OCI-LY3 (cell line): ENCODE measurements around the gene CD164.

Experiments
- H2AFZ ChIP-seq: fragments of 200-600, 300-600 bp; shearing (Covaris generic); 2 replicates; pipeline ENCODE4 v1.6.0; 2014; ENCODE audit warnings: antibody characterized with exemption, low read depth, low read length
- H3K27ac ChIP-seq: fragments of 200-600, 300-600 bp; sonication (generic); 2 replicates; pipeline ENCODE4 v1.5.1; 2014; ENCODE audit warnings: mild to moderate bottlenecking, low read length, moderate library complexity, mixed read lengths
- H3K27me3 ChIP-seq: fragments of 200-600, 300-600 bp; sonication (generic); 2 replicates; pipeline ENCODE4 v1.6.1; 2014; ENCODE audit warnings: low read depth, low read length, mixed read lengths
- H3K36me3 ChIP-seq: fragments of 200-600, 300-600 bp; sonication (generic); replicated peaks from 2 replicates; pipeline ENCODE3; 2014; ENCODE audit warnings: low read depth, low read length, mixed read lengths
- H3K4me1 ChIP-seq: fragments of 300-600, 200-600 bp; sonication (generic); 2 replicates; pipeline ENCODE4 v1.6.1; 2014; ENCODE audit warnings: low read length, mixed read lengths
- H3K4me2 ChIP-seq: fragments of 200-600, 300-600 bp; sonication (generic); 2 replicates; pipeline ENCODE4 v1.6.1; 2014; ENCODE audit warnings: low read length, mixed read lengths
- H3K4me3 ChIP-seq: fragments of 300-600, 200-600 bp; sonication (generic); 2 replicates; pipeline ENCODE4 v1.5.1; 2014; ENCODE audit warnings: antibody characterized with exemption, mild to moderate bottlenecking, low read length, moderate library complexity
- H3K79me2 ChIP-seq: fragments of 300-600, 200-600 bp; shearing (Covaris generic); 2 replicates; pipeline ENCODE4 v1.6.1; 2014; ENCODE audit warnings: mild to moderate bottlenecking, low read length, mixed read lengths
- H3K9ac ChIP-seq: fragments of 300-600, 200-600 bp; shearing (Covaris generic); 2 replicates; pipeline ENCODE4 v1.6.0; 2014; ENCODE audit warnings: mild to moderate bottlenecking, low read length, moderate library complexity
- H3K9me3 ChIP-seq: fragments of 200-600, 300-600 bp; shearing (Covaris generic); 2 replicates; pipeline ENCODE4 v1.6.1; 2014; ENCODE audit warnings: low read length, mixed read lengths; ENCODE audit not compliant: insufficient read depth
- H4K20me1 ChIP-seq: fragments of 200-600, 300-600 bp; sonication (generic); 2 replicates; pipeline ENCODE4 v1.6.1; 2016; ENCODE audit warnings: low read length, mixed read lengths; ENCODE audit not compliant: insufficient read depth
- CTCF ChIP-seq: fragments of 200-600, 300-600 bp; sonication (generic); IDR thresholded peaks from 2 replicates; pipeline ENCODE4 v1.5.1; 2014; ENCODE audit warnings: antibody characterized with exemption, low read length, low read depth
- EZH2phosphoT487 ChIP-seq: fragments of 200-600 bp; shearing (Covaris generic); IDR thresholded peaks from 2 replicates; pipeline ENCODE4 v1.6.1; 2018; ENCODE audit warnings: antibody characterized with exemption, mixed run types, low read depth

The CD164 gene

GRCh38 chr6:109382576-109383437, 540 bp upstream of the CD164 start:
- no peaks in the 10 kb centered on the region for H3K9me3 ChIP-seq
- peak overlapping the region; percentile 87 for H3K4me3 ChIP-seq
- peak overlapping the region; percentile 84 for H2AFZ ChIP-seq
- no peaks in the 10 kb centered on the region; the same call in 1 of the 2 replicates for H3K27me3 ChIP-seq
- TF ChIP-seq CTCF (peak; percentile 65), EZH2phosphoT487 (no peak)
- H3K36me3 ChIP-seq = peaks cover 17% of the 10 kb centered on the region
- peak overlapping the region; percentile 89 for H3K4me2 ChIP-seq
- peaks cover 43% of the 10 kb centered on the region for H3K79me2 ChIP-seq
- peaks cover 22% of the 10 kb centered on the region for H3K4me1 ChIP-seq
- H3K27ac ChIP-seq = peak overlapping the region; percentile 90
- H3K9ac ChIP-seq = peak overlapping the region; percentile 98
- peaks cover 34% of the 10 kb centered on the region for H4K20me1 ChIP-seq

GRCh38 chr6:109381061-109381746, 1.1 kb downstream of the CD164 start:
- no peak for TF ChIP-seq EZH2phosphoT487
- TF ChIP-seq CTCF = no peak
- peaks cover 46% of the 10 kb centered on the region for H4K20me1 ChIP-seq

DNA sequence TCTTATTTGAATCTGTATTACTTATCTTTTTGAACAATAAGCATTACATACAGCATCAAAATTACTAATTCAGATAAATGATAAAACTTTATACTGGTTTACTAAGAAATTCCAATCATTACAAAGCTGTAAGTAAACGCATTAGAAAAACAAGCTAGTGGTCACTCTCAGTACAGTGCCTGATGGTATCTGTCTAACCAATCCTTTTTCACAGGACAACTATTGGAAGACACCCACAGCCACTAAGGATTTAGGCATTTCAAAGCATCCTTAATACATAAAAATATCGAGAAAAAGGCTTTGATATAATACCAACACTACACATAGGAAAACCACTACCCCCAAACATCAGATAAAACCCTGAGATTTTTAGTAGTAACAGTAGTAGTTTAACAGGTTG, 2.6 kb downstream of the CD164 start:
- H3K9ac ChIP-seq = no peak overlapping the region
- no peaks in the 10 kb centered on the region for H3K9me3 ChIP-seq
- H3K27me3 ChIP-seq = no peaks in the 10 kb centered on the region
- peak overlapping the region; percentile 87 for H3K4me3 ChIP-seq
- H3K27ac ChIP-seq = no peak overlapping the region
- H3K4me2 ChIP-seq = peak overlapping the region; percentile 89
- H2AFZ ChIP-seq = no peak overlapping the region
- peaks cover 38% of the 10 kb centered on the region for H3K36me3 ChIP-seq
- peaks cover 58% of the 10 kb centered on the region for H3K79me2 ChIP-seq
- TF ChIP-seq CTCF (no peak), EZH2phosphoT487 (no peak)
- H3K4me1 ChIP-seq = peaks cover 27% of the 10 kb centered on the region
- H4K20me1 ChIP-seq = peaks cover 48% of the 10 kb centered on the region

More at GRCh38 chr6:109381061-109381746, 1.1 kb downstream of the CD164 start:
- H3K4me3 ChIP-seq = peak overlapping the region; percentile 87
- H3K4me2 ChIP-seq = peak overlapping the region; percentile 89
- no peaks in the 10 kb centered on the region for H3K9me3 ChIP-seq
- H3K27me3 ChIP-seq = no peaks in the 10 kb centered on the region; the same call in 1 of the 2 replicates
- peaks cover 22% of the 10 kb centered on the region for H3K4me1 ChIP-seq
- peak overlapping the region; percentile 90 for H3K27ac ChIP-seq
- peak overlapping the region; percentile 98 for H3K9ac ChIP-seq
- no peak overlapping the region; the same call in 1 of the 2 replicates for H2AFZ ChIP-seq
- H3K36me3 ChIP-seq = peaks cover 29% of the 10 kb centered on the region
- H3K79me2 ChIP-seq = peaks cover 56% of the 10 kb centered on the region

GRCh38 chr6:109377717-109378116, 4.5 kb downstream of the CD164 start:
- no peak overlapping the region for H2AFZ ChIP-seq
- H3K9ac ChIP-seq = no peak overlapping the region
- peaks cover 62% of the 10 kb centered on the region for H4K20me1 ChIP-seq
- peaks cover 43% of the 10 kb centered on the region for H3K4me1 ChIP-seq
- no peak overlapping the region for H3K4me3 ChIP-seq
- H3K9me3 ChIP-seq = no peaks in the 10 kb centered on the region
- TF ChIP-seq EZH2phosphoT487 = no peak
- TF ChIP-seq CTCF = no peak
- H3K79me2 ChIP-seq = peaks cover 66% of the 10 kb centered on the region
- peaks cover 52% of the 10 kb centered on the region for H3K36me3 ChIP-seq
- no peak overlapping the region for H3K4me2 ChIP-seq
- no peaks in the 10 kb centered on the region for H3K27me3 ChIP-seq
- H3K27ac ChIP-seq = no peak overlapping the region
